ENCODE measurements around the gene CDK5RAP1.
"Not testable (repeated sequence)": the region's sequence is repeated elsewhere in the genome, so short reads cannot be mapped to it uniquely, and the experiment has no call there.

DNA sequence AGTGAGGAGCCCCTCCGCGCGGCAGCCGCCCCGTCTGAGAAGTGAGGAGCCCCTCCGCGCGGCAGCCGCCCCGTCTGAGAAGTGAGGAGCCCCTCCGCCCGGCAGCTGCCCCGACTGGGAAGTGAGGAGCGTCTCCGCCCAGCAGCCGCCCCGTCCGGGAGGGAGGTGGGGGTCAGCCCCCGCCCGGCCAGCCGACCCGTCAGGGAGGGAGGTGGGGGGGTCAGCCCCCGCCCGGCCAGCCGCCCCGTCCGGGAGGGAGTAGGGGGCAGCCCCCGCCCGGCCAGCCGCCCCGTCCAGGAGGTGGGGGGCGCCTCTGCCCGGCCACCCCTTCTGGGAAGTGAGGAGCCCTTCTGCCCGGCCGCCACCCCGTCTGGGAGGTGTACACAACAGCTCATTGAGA lies 12.0 kb downstream of the CDK5RAP1 start:
- TF ChIP-seq, protein P1, sequence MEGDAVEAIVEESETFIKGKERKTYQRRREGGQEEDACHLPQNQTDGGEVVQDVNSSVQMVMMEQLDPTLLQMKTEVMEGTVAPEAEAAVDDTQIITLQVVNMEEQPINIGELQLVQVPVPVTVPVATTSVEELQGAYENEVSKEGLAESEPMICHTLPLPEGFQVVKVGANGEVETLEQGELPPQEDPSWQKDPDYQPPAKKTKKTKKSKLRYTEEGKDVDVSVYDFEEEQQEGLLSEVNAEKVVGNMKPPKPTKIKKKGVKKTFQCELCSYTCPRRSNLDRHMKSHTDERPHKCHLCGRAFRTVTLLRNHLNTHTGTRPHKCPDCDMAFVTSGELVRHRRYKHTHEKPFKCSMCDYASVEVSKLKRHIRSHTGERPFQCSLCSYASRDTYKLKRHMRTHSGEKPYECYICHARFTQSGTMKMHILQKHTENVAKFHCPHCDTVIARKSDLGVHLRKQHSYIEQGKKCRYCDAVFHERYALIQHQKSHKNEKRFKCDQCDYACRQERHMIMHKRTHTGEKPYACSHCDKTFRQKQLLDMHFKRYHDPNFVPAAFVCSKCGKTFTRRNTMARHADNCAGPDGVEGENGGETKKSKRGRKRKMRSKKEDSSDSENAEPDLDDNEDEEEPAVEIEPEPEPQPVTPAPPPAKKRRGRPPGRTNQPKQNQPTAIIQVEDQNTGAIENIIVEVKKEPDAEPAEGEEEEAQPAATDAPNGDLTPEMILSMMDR (IDR thresholded peaks at IDR 0.05), result not testable (repeated sequence)
- not testable (repeated sequence) for TF ChIP-seq POLR2AphosphoS5 (IDR thresholded peaks at IDR 0.05; ENCODE audit: insufficient read depth in 1 of 2, low read depth in 1 of 2)
